DOHH2 (cell line): Measurements from ENCODE around the gene BHLHE23.

Source experiments
- CTCF ChIP-seq: fragments of 200-600 bp; sonication (generic); IDR thresholded peaks from one replicate; pipeline ENCODE4 v1.5.1; 2014; ENCODE audit warnings: antibody characterized with exemption, mild to moderate bottlenecking, low read depth, low read length; ENCODE audit not compliant: poor library complexity, severe bottlenecking
- EZH2phosphoT487 ChIP-seq: fragments of 200-600 bp; sonication (generic); IDR thresholded peaks from 2 replicates; pipeline ENCODE4 v1.6.1; 2017; ENCODE audit warnings: borderline replicate concordance, mild to moderate bottlenecking, antibody characterized with exemption, low read length, moderate library complexity, mixed read lengths

GRCh38 chr20:62999580-62999979 lies 7.2 kb downstream of the BHLHE23 start:
- no peak for TF ChIP-seq CTCF
- TF ChIP-seq EZH2phosphoT487, result no peak
